Right lobe of liver (tissue), 4 donors: ENCODE results near the gene IL1RAPL1.

Source experiments
- CTCF ChIP-seq, 4 donors: fragments of 200-600 bp in 3 of 4; fragments of 450-650 bp in 1 of 4; IDR thresholded peaks; one replicate each; pipeline versions ENCODE4 v1.5.1 to v1.8.0; 2016 to 2022; ENCODE audit warnings: antibody characterized with exemption in 4 of 4, mild to moderate bottlenecking in 2 of 4
- POLR2A ChIP-seq: fragments of 450-650 bp; IDR thresholded peaks from one replicate; pipeline ENCODE4 v1.6.1; 2017; ENCODE audit warnings: antibody characterized with exemption, mild to moderate bottlenecking
- donor health status: DM: no; HTN: no; CAD: no.
- donor health status: DM: no; HTN: no; CAD: no.
- donor health status: DM: no; HTN: yes; CAD: no.

DNA sequence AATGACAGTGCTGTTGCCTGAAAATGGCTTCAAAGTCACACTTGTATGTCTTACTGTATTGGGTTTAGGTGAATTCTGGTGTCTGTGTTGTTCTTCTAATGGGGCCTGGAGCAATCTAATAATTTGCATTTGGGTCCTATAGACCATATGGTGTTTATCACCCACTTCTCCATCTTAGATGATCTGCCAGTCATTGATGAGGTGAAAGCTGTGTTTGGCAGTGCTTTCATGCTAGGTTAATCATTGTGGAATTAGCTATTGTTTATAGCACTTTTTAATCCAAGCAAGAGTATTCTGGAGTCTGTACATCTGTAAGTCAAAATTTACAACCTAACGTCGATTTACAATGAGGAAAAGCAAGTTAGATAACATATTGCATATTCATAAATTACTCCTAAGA, 1055.9 kb downstream of the IL1RAPL1 start:
- TF ChIP-seq POLR2A (no peak), CTCF (IDR thresholded peaks at IDR 0.05) (no peak)
